Measurements from ENCODE around the gene HRCT1.

- TF ChIP-seq CTCF (IDR thresholded peaks at IDR 0.05) (no peak), POLR2A (IDR thresholded peaks at IDR 0.05) (no peak)
These were observed 22.8 kb downstream of the HRCT1 start for GRCh38 chr9:35928591-35929452.
